Body of pancreas (tissue), 4 donors: Measurements from ENCODE around the gene FOXN4.

Experiments
- POLR2A ChIP-seq, 3 donors: fragments of 450-650 bp; IDR thresholded peaks; one replicate each; pipeline ENCODE4 v1.6.1; 2016; ENCODE audit warnings: antibody characterized with exemption in 3 of 3, mild to moderate bottlenecking in 2 of 3
- TF ChIP-seq, protein P1 (sequence below), 7 experiments: fragments of 450-650 bp in 4 of 7; fragments of 200-600 bp in 3 of 7; sonication (generic) in 3 of 7; IDR thresholded peaks; one replicate each; pipeline ENCODE4 v1.5.1; 2016 to 2019; ENCODE audit warnings: antibody characterized with exemption in 7 of 7

DNA sequence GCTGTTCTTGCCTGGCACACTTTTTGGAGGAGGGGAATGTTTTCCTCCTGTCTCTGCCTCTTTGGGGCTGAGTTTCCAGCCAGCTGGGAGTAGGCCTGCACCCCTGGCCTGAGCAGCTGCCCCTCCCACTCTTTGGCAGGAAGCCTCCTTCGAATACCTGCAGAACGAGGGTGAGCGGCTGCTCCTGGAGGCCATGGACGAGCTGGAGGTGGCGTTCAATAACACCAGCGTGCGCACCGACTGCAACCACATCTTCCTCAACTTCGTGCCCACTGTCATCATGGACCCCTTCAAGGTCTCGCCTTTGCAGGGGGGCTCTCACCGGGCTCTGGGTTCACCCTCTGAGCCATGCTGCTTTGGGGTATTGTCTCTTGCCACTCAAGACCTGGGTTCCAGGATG, 69.4 kb downstream of the FOXN4 start:
- TF ChIP-seq, protein P1, sequence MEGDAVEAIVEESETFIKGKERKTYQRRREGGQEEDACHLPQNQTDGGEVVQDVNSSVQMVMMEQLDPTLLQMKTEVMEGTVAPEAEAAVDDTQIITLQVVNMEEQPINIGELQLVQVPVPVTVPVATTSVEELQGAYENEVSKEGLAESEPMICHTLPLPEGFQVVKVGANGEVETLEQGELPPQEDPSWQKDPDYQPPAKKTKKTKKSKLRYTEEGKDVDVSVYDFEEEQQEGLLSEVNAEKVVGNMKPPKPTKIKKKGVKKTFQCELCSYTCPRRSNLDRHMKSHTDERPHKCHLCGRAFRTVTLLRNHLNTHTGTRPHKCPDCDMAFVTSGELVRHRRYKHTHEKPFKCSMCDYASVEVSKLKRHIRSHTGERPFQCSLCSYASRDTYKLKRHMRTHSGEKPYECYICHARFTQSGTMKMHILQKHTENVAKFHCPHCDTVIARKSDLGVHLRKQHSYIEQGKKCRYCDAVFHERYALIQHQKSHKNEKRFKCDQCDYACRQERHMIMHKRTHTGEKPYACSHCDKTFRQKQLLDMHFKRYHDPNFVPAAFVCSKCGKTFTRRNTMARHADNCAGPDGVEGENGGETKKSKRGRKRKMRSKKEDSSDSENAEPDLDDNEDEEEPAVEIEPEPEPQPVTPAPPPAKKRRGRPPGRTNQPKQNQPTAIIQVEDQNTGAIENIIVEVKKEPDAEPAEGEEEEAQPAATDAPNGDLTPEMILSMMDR (IDR thresholded peaks at IDR 0.05): no peak
- TF ChIP-seq POLR2A (IDR thresholded peaks at IDR 0.05): no peak
